Inferior parietal cortex (tissue), 1 donor: ENCODE data around the gene NSG2.
"Not testable (repeated sequence)": the region's sequence is repeated elsewhere in the genome, so short reads cannot be mapped to it uniquely, and the experiment has no call there.

Source experiments
- DNase-seq: peaks from one replicate; pipeline ENCODE4 v3.0.0-alpha.2; 2016; ENCODE audit errors: extremely low spot score

The NSG2 gene

GRCh38 chr5:174045470-174046025 lies at the start of gene NSG2:
Gene NSG2 (plus strand): TSS chr5:174045706. CDS start chr5:174046756, 1,050 bp downstream.
- DNase-seq = peak; percentile 89

DNA sequence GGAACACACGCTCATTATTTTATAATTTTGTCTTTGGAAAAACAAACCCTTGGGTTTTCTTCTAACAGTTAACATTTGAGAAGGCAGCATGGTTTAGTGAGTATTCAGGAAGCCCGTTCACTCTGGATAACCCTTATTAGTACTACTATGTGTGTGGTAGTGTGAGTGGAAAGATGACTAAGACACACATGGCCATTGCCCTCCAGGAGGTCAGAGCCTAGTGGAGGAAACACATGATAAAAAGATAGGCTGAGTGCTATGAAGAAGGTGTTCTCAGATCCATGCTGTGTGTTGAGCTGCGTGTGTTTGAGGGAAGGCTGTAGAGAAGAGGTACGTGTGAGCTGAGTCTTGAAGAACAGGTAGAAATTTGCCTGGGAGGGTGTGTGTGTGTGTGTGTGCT lies 48.2 kb upstream of the NSG2 start:
- DNase-seq = no peak

GRCh38 chr5:173998531-173998930 lies 47.0 kb upstream of the NSG2 start:
- no peak for DNase-seq

DNA sequence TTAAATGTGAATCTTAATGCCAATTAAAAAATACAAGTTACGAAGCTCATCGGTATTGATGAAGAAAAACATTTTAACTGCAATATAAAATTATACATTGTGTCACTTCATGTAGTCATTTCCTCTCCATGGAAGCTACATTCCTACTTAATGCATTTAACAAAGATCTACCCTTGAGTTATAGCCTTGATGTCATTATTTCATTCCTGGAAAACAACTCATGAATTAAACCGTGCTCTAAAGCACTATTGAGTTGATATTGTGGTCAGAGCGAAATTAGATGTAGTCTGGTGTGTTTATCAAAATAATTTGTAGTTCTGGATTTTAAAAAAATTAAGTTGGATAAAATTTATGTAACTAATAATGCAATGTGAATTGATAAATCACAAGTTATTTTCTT lies 45.4 kb upstream of the NSG2 start:
- DNase-seq = no peak

DNA sequence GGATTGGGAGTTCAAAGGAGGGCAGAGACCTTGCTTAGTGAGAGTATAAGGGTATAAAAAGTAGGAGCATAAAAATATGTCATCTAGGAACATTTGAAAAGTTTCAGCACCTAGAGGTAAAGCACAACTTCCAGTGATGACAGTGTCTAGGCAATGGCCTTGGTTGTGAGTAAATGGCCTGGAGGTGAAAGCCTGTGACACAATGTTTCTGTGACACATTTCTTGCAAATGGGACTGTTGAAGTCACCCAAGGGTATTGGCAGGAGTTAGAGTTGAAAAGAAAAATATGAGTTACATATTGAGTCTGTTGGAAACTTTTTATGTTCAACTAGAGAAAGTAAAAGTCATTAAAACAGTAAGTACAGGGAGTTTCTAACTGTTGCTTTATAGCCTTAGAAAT lies 41.7 kb upstream of the NSG2 start:
- DNase-seq = no peak

GRCh38 chr5:174008922-174009321 lies 36.6 kb upstream of the NSG2 start:
- no peak for DNase-seq

- no peak for DNase-seq
Measured at GRCh38 chr5:174010365-174010764, 35.1 kb upstream of the NSG2 start.

- DNase-seq = no peak
Measured at GRCh38 chr5:174011441-174011840, 34.1 kb upstream of the NSG2 start.

- not testable (repeated sequence) for DNase-seq
Measured at GRCh38 chr5:174020069-174020927, 25.2 kb upstream of the NSG2 start.

DNA sequence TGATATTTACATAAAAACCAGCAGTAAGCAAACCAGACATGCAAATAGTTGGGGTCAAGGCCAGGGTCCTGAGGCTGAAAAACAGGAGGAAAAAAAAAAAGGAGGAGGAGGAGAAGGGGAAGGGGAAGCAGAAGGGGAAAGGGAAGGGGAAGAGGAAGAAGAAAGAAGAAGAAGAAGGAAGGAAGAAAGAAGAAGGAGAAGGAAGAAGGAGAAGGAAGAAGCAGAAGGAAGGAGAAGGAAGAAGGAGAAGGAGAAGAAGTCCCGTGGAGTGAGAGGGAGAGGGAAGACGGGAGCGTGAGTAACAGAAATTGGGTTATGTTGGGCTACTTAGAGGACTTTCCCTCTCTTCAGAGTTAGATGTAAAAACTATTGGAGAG lies 24.6 kb upstream of the NSG2 start:
- DNase-seq = no peak

GRCh38 chr5:174022384-174023095 lies 23.0 kb upstream of the NSG2 start:
- no peak for DNase-seq

DNA sequence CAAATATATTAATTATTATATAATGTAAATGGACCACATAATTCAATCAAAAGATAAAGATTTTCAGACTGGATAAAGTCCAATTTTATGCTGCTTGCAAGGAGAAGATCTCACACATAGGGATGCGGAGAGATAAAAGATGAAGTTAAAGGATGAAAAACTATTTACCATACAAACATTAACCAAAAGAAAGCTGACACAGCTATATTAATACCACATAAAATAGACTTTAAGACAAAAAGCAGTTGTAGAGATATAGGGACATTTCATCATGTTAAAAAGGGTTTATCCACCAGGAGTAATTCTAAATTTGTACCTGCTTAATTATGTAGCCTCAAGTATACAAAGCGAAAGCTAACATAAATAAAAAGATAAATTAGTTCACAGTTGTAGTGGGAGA lies 15.2 kb upstream of the NSG2 start:
- no peak for DNase-seq

DNA sequence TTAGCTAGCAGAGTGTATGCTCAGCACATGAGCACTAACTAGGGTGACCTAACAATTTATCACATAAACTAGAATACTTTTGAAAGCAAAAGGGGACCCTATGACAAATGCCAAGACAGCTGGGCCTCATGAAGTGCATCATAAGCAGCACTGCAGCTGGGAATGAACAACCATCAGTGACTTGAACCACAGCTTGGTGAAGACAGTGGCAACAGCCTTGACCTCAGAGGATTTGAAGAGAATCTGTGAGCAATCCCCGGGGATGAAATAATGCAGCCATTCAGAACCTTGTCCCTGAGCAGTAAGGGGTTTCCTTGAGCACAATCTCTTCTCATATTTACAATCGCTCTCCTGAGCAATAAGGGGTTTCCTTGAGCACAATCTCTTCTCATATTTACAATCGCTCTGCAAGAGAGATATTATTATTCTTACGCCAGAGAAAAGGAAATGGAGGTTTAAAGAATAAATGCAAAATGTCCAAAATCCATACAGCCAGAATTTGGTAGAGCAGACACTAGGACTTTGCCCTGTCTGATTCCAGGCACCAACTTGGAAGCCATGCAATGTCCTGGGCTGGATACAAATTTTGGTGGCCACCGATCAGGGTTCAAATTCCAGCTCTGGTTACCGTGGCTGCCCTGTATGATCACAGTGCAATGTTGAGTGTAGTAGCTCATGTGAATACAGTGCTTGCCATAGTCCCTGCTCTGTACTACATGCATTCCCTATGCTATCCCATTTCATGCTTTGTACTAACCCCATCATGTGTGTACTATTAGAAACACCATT lies 846 bp upstream of the NSG2 start:
- DNase-seq = no peak

GRCh38 chr5:174046558-174046957 lies 1.1 kb downstream of the NSG2 start:
- no peak for DNase-seq

GRCh38 chr5:174047472-174048099 lies 2.1 kb downstream of the NSG2 start:
- no peak for DNase-seq

GRCh38 chr5:174052636-174053035 lies 7.1 kb downstream of the NSG2 start:
- DNase-seq = no peak

DNA sequence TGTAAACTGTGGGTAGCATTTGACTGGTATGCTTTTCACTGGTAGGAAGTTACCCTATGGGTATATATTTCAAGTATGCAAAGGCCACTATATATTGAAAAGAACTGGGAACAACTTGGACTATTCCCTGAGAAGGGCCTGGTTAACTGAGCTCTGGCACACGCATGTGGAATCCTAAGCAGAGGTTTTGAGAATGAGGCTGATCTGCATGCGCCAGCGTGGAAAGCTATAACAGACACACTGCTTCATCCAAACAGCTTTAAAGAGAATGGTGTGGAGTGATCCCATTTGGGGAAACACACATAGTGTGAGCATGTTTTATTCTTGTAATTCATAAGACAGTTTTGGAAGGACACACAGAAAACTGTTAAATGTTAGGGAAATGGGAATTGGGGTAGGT lies 8.4 kb downstream of the NSG2 start:
- DNase-seq = no peak

- DNase-seq = no peak
Measured at GRCh38 chr5:174056064-174056847, 10.8 kb downstream of the NSG2 start.

- no peak for DNase-seq
Measured at GRCh38 chr5:174057206-174057605, 11.7 kb downstream of the NSG2 start.

DNA sequence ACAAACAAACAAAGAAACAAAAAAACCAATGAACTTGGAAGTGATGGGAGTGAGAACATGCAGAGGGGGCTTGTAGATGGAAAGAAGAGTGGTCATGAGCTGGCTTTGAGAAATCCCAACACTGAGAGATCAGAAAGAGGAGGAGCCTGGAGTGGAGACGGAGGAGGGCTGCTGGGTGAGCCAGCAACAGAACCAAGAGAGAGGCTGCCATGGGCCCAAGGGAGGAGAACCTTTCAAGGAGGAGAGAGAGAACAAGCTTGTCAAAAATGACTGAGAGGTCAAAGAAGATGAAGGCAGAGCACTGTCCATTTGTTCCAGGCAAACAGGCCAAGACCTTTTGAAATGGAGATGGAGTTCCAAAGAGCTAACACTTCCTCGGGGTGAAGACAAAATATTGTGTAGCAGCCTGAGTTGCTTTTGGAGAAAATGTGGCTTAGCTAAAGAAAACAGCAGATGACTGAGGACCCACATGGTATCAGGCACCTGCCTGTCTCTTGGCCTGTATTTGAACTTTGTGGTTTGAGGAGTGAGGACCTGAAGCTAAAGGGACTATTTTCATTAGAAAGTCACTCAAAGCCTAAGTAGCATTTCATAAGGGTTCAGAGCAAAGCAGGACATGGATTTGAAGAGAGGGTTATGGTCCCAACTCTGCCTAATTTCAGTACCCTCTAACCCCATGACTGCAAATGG lies 13.1 kb downstream of the NSG2 start:
- DNase-seq = no peak
